Adrenal gland (tissue), 5 donors: ENCODE data around the gene MAIP1.

Experiments
- CTCF ChIP-seq, 6 experiments: fragments of 450-650 bp in 4 of 6; fragments of 200-600 bp in 2 of 6; sonication (generic) in 1 of 6; IDR thresholded peaks; 1 replicate in 5 of 6; 2 replicates in 1 of 6; pipeline versions ENCODE4 v1.5.1 to v1.8.0; 2016 to 2021; ENCODE audit warnings: antibody characterized with exemption in 6 of 6, mild to moderate bottlenecking in 2 of 6, moderate library complexity in 1 of 6
- POLR2A ChIP-seq, 2 donors: fragments of 450-650 bp; IDR thresholded peaks; one replicate each; pipeline ENCODE4 v1.6.1; 2017; ENCODE audit warnings: antibody characterized with exemption in 2 of 2, mild to moderate bottlenecking in 2 of 2, moderate library complexity in 1 of 2
- donor health status: DM: no; HTN: no; CAD: no.

- TF ChIP-seq POLR2A (IDR thresholded peaks at IDR 0.05) (no peak), CTCF (IDR thresholded peaks at IDR 0.05) (no peak)
Measured at GRCh38 chr2:199966976-199967375, 11.6 kb downstream of the MAIP1 start.
